ENCODE data around the gene PFKFB3. TPM values are rescaled to one million over a fixed set of nuclear protein-coding genes. Genes with fewer than 3 reads are reported as not detected.
A peak's percentile ranks its signal among the peaks of the same experiment; 100 is the strongest.

Gene PFKFB3
- total and polyA plus RNA-seq, 7 donors = 10.2 to 33.2 (median 28.0) TPM

DNA sequence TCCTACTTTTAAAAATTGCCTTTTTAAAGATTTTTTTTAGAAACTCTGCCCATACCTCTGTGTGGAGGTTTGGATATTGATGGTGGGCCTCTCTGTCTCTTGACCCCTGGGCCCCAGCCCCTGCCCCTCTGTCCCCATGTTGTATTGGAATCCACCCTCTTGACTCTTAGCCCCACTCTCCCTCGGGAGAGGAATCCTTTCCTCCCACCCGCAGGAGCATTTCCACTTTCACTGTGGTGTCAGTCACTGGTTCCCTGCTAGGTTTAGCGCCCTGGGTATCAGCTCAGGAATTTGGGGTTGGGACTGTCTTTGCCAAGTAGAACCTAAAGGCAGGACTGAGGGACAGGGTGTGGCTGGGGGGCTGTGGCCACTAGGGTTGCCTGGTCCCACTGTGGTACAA, 10.1 kb downstream of the PFKFB3 start:
- Histone ChIP-seq H3K4me3 (no peak overlapping the region), H3K9me3 (no peaks in the 10 kb centered on the region), H3K27me3 (no peaks in the 10 kb centered on the region), H3K36me3 (peaks cover 23 to 44% (median 39%) of the 10 kb centered on the region in 4 donors), H3K27ac (peak overlapping the region; percentile 58 to 76 (median 68)), H3K4me1 (peaks cover 0 to 21% (median 19%) of the 10 kb centered on the region in 4 donors)
- no peak for DNase-seq
- 81 to 95% methylated on average over 3 of the region's 3 CpGs for WGBS, 2 donors
- intact Hi-C loops (cut with DNase I) = no loop called here
- TF ChIP-seq, protein P1, sequence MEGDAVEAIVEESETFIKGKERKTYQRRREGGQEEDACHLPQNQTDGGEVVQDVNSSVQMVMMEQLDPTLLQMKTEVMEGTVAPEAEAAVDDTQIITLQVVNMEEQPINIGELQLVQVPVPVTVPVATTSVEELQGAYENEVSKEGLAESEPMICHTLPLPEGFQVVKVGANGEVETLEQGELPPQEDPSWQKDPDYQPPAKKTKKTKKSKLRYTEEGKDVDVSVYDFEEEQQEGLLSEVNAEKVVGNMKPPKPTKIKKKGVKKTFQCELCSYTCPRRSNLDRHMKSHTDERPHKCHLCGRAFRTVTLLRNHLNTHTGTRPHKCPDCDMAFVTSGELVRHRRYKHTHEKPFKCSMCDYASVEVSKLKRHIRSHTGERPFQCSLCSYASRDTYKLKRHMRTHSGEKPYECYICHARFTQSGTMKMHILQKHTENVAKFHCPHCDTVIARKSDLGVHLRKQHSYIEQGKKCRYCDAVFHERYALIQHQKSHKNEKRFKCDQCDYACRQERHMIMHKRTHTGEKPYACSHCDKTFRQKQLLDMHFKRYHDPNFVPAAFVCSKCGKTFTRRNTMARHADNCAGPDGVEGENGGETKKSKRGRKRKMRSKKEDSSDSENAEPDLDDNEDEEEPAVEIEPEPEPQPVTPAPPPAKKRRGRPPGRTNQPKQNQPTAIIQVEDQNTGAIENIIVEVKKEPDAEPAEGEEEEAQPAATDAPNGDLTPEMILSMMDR (IDR thresholded peaks at IDR 0.05) = no peak
- TF ChIP-seq POLR2A (IDR thresholded peaks at IDR 0.05) (no peak), POLR2AphosphoS5 (IDR thresholded peaks at IDR 0.05) (no peak), EP300 (IDR thresholded peaks at IDR 0.05) (no peak)

DNA sequence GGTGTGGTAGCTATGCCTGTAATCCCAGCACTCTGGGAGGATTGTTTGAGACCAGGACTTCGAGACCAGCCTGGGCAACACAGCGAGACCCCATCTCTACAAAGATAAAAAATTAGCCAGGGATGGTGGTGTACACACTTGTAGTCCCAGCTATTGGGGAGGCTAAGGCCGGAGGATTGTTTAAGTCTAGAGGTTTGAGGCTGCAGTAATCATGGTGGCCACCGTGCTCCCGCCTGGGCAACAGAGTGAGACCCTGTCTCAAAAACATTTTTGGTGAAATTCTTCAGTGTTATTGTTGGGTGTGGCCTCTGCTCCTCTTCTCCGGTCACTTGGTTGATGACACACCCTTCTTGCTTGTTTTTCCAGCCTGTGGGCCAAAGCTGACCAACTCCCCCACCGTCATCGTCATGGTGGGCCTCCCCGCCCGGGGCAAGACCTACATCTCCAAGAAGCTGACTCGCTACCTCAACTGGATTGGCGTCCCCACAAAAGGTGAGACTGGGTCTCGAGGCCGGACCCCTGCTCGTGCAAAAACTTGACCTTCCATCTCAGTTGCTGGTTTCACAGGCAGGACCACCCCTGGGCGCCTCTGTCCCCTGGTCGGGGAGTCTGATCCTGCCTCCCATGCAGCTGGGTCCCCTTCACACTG, 10.6 kb downstream of the PFKFB3 start:
- H3K9me3 ChIP-seq = no peaks in the 10 kb centered on the region
- H3K27ac ChIP-seq = peak overlapping the region in 3 of 4 donors; percentile 65 to 76 (median 70)
- peaks cover 0 to 21% (median 19%) of the 10 kb centered on the region in 4 donors for H3K4me1 ChIP-seq
- H3K4me3 ChIP-seq = no peak overlapping the region
- no peak for DNase-seq
- no peaks in the 10 kb centered on the region for H3K27me3 ChIP-seq
- intact Hi-C loops (cut with DNase I) = no loop called here
- TF ChIP-seq EP300 (IDR thresholded peaks at IDR 0.05) = no peak
- no peak for TF ChIP-seq POLR2AphosphoS5 (IDR thresholded peaks at IDR 0.05)
- no peak for TF ChIP-seq POLR2A (IDR thresholded peaks at IDR 0.05)
- TF ChIP-seq, protein P1 (IDR thresholded peaks at IDR 0.05) = no peak
- 91% methylated on average over 17 of the region's 17 CpGs for WGBS, 2 donors
- peaks cover 23 to 48% (median 41%) of the 10 kb centered on the region in 4 donors for H3K36me3 ChIP-seq

DNA sequence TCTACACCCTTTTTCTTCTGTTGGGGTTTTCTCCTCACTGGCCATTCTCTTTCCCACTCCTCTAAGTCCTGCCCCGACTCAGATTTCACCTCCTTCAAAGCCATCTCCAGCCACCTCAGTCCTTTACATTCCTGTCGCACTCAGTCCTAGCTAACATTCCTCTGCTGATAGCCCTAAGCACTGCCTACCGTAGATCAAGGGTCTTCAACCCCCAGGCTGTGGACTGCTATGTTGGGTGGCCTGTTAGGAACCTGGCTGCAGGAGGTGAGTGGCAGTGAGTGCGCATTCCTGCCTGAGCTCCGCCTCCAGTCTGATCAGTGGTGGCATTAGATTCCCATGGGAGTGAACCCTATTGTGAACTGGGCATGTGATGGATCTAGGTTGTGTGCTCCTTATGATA, 11.2 kb downstream of the PFKFB3 start:
- no peak for DNase-seq
- H3K36me3 ChIP-seq = peaks cover 25 to 53% (median 45%) of the 10 kb centered on the region in 4 donors
- H3K4me1 ChIP-seq = peaks cover 0 to 21% (median 19%) of the 10 kb centered on the region in 4 donors
- H3K27me3 ChIP-seq = no peaks in the 10 kb centered on the region
- H3K4me3 ChIP-seq = no peak overlapping the region
- H3K9me3 ChIP-seq = no peaks in the 10 kb centered on the region
- no peak overlapping the region for H3K27ac ChIP-seq
- WGBS, 2 donors = 96 to 97% methylated on average over 5 of the region's 5 CpGs
- intact Hi-C loops (cut with DNase I) = no loop called here
- TF ChIP-seq POLR2AphosphoS5 (IDR thresholded peaks at IDR 0.05) (no peak), POLR2A (IDR thresholded peaks at IDR 0.05) (no peak), EP300 (IDR thresholded peaks at IDR 0.05) (no peak)
- TF ChIP-seq, protein P1 (IDR thresholded peaks at IDR 0.05) = no peak

DNA sequence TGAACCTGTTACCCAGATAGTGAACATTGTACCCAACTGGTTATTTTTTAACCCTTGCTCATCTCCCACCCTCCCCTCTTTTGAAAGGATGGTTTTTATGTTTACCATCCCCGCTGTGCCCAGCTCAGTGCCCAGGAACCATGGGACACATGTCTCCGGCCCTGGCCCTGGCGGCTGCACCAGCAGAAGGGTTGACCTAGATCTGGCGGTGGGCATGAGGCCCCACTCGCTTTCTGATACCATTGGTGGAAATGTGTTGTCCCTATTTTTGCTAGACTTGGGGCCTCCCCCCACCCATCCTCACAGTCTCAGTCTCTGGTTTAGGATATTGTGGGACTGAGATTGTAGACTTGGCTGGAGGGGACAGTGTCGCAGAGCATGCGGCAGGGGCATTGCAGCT, 11.9 kb downstream of the PFKFB3 start:
- Histone ChIP-seq H3K4me1 (peaks cover 0 to 21% (median 19%) of the 10 kb centered on the region in 4 donors), H3K4me3 (no peak overlapping the region), H3K36me3 (peaks cover 32 to 60% (median 52%) of the 10 kb centered on the region in 4 donors), H3K27me3 (no peaks in the 10 kb centered on the region), H3K27ac (no peak overlapping the region), H3K9me3 (no peaks in the 10 kb centered on the region)
- intact Hi-C loops (cut with DNase I) = no loop called here
- TF ChIP-seq, protein P1 (IDR thresholded peaks at IDR 0.05) = no peak
- no peak for TF ChIP-seq EP300 (IDR thresholded peaks at IDR 0.05)
- TF ChIP-seq POLR2A (IDR thresholded peaks at IDR 0.05) = no peak
- no peak for TF ChIP-seq POLR2AphosphoS5 (IDR thresholded peaks at IDR 0.05)
- DNase-seq = no peak
- 97% methylated on average over 7 of the region's 7 CpGs for whole genome bisulfite sequencing, 2 donors

All from sigmoid colon (tissue), 7 donors.